Measurements from ENCODE around the gene ESR1.

- TF ChIP-seq ZNF274 (IDR thresholded peaks at IDR 0.05; ENCODE audit: low read depth, low read length) (no peak), YY1 (IDR thresholded peaks at IDR 0.05; ENCODE audit: insufficient read depth, insufficient read length) (no peak), SUZ12 (IDR thresholded peaks at IDR 0.05; ENCODE audit: extremely low read depth, insufficient read depth, insufficient read length) (no peak)
These were observed 24.9 kb upstream of the ESR1 start for GRCh38 chr6:151782560-151782959.
